HFFc6 (cell line): ENCODE results near the gene EEFSEC. TPM values are rescaled to one million over a fixed set of nuclear protein-coding genes. Genes with fewer than 3 reads are reported as not detected.

Experiments
- DNase-seq: peaks from one replicate; pipeline ENCODE4 v3.0.0-alpha.2; 2018
- H3K27ac Mint-ChIP-seq: 2 replicates; pipeline ENCODE4 v1.8.0; 2020; ENCODE audit warnings: mild to moderate bottlenecking, mixed read lengths
- H3K27me3 Mint-ChIP-seq: 2 replicates; pipeline ENCODE4 v1.8.0; 2021; ENCODE audit warnings: mild to moderate bottlenecking, moderate library complexity, mixed read lengths; ENCODE audit not compliant: insufficient read depth
- H3K36me3 Mint-ChIP-seq: 2 replicates; pipeline ENCODE4 v1.8.0; 2021; ENCODE audit warnings: low read depth, mixed read lengths
- H3K4me1 Mint-ChIP-seq: 2 replicates; pipeline ENCODE4 v1.8.0; 2020; ENCODE audit warnings: low read depth, mixed read lengths
- H3K4me3 Mint-ChIP-seq: 2 replicates; pipeline ENCODE4 v1.8.0; 2020; ENCODE audit warnings: mild to moderate bottlenecking, moderate library complexity, mixed read lengths
- H3K9me3 Mint-ChIP-seq: 2 replicates; pipeline ENCODE4 v1.8.0; 2020; ENCODE audit warnings: mild to moderate bottlenecking, mixed read lengths
- total RNA-seq, 6 experiments: library from RNA; stranded (reverse); fragmentation: NEBNext Ultra II Directional; extraction: Animal tissue kit (Norgen Biotek cat#: 25700); gene quantifications; 2 replicates in 1 of 6; 3 replicates in 5 of 6; pipeline ENCODE4 v1.2.3, GENCODE V29; 2021
- TF ChIP-seq, protein P1 (sequence below): fragments of 200-600 bp; sonication (generic); IDR thresholded peaks from 2 replicates; pipeline ENCODE4 v1.5.0; 2021; ENCODE audit warnings: antibody characterized with exemption, mild to moderate bottlenecking

The EEFSEC gene
- total RNA-seq, 6 experiments from 2014 or later = 8.2 to 11.6 (median 11.0) TPM

DNA sequence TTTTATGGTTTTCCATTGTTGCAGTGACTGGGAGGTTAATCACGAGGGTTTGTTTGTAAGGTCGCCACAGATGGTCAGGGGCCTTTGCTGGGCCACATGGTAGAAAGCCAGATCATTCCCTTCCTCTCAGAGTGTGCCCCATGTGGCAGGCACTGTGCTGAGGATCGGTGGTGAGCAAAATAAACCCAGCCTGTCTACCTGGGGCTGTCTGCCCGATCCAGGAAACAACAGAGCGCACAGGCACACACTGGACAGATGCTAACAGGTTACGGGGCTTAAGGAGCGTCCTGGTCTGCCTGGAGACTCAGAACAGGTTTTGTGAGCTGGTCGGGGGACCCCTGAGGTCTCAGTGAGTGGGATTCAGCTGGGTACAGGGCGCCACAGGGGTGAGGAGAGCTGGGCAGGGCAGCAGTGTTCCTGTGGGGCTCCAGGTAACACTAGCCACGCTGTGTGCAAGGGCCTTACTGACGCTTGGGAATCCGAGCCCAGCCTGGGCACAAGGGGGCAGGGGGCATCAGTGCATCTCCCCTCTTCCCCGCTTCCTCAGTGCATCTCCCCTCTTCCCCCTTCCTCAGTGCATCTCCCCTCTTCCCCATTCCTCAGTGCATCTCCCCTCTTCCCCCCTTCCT, 177.0 kb downstream of the EEFSEC start:
- no peaks in the 10 kb centered on the region for H3K4me1 Mint-ChIP-seq

DNA sequence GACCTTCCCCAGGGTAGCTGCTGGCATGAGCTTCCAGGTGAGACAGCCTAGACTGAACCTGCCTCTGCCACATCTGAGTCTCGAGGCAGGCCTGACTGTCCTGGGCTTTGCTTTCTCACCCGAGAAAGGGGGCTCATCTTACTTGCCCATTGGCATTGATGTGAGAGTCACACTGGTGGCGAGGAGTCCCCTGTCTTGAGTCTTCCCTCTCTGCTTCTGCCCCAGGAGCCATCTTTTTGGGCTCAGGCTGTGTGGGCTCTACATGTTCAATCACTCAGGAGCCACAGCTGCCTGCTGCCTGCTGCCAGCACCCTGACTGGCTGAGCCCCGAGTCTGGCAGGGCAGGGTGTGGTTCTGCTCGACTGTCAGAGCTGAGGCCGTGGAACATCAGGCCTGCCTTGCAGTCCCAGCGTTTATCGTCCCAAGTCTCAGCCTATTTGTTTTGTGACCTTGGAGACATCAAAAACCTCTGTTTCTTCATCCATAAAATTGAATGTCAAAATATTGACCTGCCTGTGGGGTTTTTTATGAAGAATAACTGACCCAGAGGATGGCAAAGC, 180.9 kb downstream of the EEFSEC start:
- TF ChIP-seq, protein P1, sequence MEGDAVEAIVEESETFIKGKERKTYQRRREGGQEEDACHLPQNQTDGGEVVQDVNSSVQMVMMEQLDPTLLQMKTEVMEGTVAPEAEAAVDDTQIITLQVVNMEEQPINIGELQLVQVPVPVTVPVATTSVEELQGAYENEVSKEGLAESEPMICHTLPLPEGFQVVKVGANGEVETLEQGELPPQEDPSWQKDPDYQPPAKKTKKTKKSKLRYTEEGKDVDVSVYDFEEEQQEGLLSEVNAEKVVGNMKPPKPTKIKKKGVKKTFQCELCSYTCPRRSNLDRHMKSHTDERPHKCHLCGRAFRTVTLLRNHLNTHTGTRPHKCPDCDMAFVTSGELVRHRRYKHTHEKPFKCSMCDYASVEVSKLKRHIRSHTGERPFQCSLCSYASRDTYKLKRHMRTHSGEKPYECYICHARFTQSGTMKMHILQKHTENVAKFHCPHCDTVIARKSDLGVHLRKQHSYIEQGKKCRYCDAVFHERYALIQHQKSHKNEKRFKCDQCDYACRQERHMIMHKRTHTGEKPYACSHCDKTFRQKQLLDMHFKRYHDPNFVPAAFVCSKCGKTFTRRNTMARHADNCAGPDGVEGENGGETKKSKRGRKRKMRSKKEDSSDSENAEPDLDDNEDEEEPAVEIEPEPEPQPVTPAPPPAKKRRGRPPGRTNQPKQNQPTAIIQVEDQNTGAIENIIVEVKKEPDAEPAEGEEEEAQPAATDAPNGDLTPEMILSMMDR = no peak
- H3K36me3 Mint-ChIP-seq = no peaks in the 10 kb centered on the region
- H3K27me3 Mint-ChIP-seq = no peaks in the 10 kb centered on the region; the same call in 1 of the 2 replicates
- H3K9me3 Mint-ChIP-seq = no peaks in the 10 kb centered on the region
- H3K4me1 Mint-ChIP-seq = no peaks in the 10 kb centered on the region
- H3K27ac Mint-ChIP-seq = no peak overlapping the region
- no peak overlapping the region for H3K4me3 Mint-ChIP-seq
- DNase-seq = no peak

More for the DNA sequence above, 177.0 kb downstream of the EEFSEC start:
- Mint-ChIP-seq H3K27ac (no peak overlapping the region), H3K9me3 (no peaks in the 10 kb centered on the region), H3K27me3 (no peaks in the 10 kb centered on the region; the same call in 1 of the 2 replicates), H3K4me3 (no peak overlapping the region), H3K36me3 (no peaks in the 10 kb centered on the region)
- DNase-seq = no peak
- TF ChIP-seq, protein P1 = no peak

DNA sequence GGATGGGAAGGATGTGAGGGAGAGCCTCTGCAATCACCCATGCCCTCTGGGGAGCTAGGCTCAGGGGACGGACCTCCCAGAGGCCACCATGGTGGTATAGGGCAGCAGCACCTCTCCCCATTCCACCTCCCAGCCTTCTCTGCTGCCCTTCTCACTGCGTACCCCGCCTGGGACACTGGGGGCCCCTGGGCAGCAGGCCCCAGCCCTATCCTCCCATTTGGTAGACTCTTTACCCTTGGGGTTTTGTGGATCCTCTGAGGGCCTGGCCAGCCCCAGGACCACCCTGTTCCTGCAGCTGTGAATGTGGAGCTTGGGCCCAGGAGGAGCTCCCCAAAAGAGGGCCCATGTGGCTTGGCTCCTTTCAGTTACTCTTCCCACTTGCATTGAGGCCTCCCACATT, 181.5 kb downstream of the EEFSEC start:
- no peaks in the 10 kb centered on the region for H3K9me3 Mint-ChIP-seq
- TF ChIP-seq, protein P1 = no peak
- no peaks in the 10 kb centered on the region; the same call in 1 of the 2 replicates for H3K27me3 Mint-ChIP-seq
- DNase-seq = no peak
- H3K36me3 Mint-ChIP-seq = no peaks in the 10 kb centered on the region
- H3K4me3 Mint-ChIP-seq = no peak overlapping the region
- H3K4me1 Mint-ChIP-seq = no peaks in the 10 kb centered on the region
- no peak overlapping the region for H3K27ac Mint-ChIP-seq

DNA sequence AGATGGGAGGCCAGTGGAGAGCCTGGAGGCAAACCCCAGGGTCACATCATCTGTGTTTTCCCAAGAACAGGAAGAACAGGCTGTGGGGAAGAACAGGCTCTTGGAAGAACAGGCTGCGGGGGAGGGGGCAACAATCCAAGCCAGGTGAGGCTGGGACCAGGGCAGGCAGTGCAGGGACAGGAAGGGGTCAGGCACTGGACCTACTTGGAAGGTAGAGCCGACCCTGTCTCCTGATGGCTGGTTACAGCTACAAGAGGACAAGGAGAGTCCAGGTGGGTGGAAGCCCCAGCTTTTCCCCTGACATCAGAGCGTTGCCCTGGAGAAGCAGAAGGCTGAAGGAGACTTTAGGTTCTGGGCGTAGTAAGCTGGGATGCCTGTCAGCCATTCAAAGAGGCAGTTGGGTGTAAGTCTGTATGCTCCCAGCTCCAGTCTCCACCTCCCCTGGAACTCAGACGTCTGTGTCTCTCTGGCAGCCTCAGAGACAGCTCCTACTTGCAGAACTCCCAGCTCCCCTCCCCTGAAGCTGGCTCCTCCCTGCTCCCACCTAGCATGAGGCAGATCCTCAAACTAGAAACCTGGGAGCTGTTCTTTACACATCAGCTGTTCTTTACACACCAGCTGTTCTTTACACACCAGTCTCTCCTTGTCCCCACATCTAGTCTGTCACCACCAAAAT, 182.5 kb downstream of the EEFSEC start:
- H3K27ac Mint-ChIP-seq = no peak overlapping the region
- no peaks in the 10 kb centered on the region for H3K4me1 Mint-ChIP-seq
- no peaks in the 10 kb centered on the region for H3K9me3 Mint-ChIP-seq
- no peaks in the 10 kb centered on the region; the same call in 1 of the 2 replicates for H3K27me3 Mint-ChIP-seq
- no peak for DNase-seq
- H3K36me3 Mint-ChIP-seq = no peaks in the 10 kb centered on the region
- H3K4me3 Mint-ChIP-seq = no peak overlapping the region
- TF ChIP-seq, protein P1 = no peak

DNA sequence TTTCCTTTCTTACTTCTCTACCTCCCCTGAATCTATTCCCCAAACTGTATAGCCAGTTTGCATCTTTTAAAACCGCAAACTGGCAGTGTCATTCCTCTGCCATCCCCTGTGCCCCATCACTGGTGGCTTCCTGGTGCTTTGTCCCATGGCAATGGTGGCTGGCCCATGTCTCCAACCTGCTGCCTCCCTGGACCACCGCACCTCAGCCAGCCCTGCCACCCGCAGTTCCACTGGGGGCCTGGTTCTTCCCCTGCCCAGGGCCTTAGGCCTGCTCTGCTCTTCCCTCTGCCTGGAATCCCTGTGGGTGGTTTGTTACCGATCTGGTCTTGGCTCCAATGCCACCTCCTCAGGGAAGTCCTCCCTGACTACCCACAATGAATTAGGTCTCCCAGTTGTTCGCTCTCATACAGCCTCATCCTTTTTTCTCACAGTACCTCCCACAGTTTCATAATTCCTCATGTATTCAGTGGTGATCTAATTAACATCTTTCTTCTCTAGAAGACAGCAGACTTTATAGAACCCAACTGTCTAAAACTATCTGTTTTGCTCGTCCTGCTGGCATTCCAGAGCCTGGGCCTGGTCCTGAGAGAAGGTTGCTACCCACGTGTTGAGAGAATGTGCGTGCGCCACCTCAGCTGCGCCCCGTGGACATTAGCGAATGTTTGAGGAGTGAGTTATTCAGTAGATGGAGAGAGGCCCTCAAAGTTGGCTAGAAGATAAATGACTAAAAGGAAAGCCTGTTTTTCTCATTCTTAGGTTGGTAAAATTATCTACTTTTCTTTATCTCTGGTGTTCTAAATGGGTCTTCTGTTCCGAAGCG, 183.3 kb downstream of the EEFSEC start:
- Mint-ChIP-seq H3K27ac (no peak overlapping the region), H3K4me3 (no peak overlapping the region), H3K27me3 (no peaks in the 10 kb centered on the region; the same call in 1 of the 2 replicates), H3K4me1 (no peaks in the 10 kb centered on the region), H3K9me3 (no peaks in the 10 kb centered on the region), H3K36me3 (no peaks in the 10 kb centered on the region)
- DNase-seq = no peak
- TF ChIP-seq, protein P1 = no peak
